Raji (cell line): ENCODE data around the gene MBD3L2.
A peak's percentile ranks its signal among the peaks of the same experiment; 100 is the strongest.

ENCODE experiments used
- POLR2A ChIP-seq: IDR thresholded peaks from 2 replicates; pipeline ENCODE4 v1.6.1; 2011; ENCODE audit warnings: low read depth, low read length, control low read depth; ENCODE audit not compliant: insufficient read depth

Gene MBD3L2

DNA sequence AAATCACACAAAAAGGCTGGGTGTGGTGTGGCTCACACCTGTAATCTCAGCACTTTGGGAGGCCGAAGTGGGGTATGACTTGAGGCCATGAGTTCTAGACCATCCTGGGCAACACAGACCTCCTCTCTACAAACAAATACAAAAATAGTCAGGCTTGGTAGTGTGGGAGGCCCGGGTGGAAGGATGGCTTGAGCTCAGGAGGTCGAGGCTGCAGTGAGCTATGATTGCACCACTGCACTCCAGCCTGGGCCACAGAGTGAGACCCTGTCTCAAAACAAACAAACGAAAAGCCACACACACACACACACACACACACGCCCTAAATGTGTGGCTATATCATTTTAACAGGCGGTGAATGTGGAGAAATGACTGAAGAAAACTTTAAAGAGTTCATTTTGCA is 19.5 kb downstream of the MBD3L2 start:
- no peak for TF ChIP-seq POLR2A

DNA sequence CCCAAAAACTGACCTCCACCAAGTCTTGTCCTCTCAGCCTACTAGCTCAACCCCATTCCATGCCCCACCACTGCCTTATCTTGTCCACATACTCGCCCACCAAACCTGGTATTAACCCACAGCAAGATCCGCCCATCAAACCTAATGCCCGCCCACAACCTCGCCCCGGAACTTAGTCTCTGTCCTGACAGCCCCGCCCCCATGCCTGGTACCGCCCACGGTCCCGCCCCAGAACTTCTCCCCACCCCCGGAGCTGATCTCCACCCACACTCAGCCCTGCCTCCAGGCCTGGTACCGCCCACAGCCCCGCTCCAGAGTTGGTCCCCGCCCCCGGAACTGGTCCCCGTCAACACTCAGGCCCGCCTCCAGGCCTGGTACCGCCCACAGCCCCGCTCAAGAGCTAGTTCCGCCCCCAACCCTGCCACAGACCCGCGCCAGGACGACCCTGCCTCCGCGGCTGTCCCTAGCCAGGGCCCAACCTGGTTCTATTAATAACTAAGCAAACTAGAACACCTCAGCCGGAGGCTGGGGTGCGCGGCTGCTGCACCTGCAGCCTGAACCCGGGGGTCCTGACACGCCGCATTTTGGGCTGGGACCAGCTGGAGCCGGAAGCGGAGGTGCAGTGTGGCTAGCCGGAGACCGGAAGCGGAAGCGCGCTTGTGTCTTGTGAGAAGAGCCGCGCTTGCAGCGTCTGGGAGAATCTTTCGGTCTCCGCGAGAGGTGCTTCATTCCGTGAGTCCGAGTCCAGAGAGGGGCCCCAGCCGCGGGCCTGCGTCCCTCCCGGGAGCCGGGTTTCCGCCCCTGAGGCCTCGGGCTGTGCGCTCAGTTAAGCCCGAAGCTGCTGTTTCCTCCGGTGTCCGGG is 20.2 kb downstream of the MBD3L2 start, which contains the start of gene ZNF557:
ZNF557 (plus strand) TSS at position 662 of the 862 bp plus-strand sequence. CDS start 5,372 bp downstream, outside the sequence.
- TF ChIP-seq POLR2A: peak; percentile 86

DNA sequence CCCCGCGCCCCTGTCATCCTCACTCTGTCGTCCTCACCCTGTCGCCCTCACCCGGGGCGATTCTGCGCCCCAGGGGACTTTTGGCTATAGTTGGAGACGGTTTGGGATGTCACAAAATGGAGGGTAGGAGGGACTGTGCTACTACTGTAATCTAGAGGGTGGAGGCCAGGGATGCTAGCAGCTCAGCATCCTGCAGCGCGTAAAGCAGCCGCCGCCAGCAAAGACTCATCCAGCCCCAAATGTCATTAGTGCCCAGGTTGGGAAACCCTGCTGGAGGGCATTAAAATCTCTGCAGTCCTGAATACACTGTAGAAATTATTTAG is 20.7 kb downstream of the MBD3L2 start:
- TF ChIP-seq POLR2A: no peak

DNA sequence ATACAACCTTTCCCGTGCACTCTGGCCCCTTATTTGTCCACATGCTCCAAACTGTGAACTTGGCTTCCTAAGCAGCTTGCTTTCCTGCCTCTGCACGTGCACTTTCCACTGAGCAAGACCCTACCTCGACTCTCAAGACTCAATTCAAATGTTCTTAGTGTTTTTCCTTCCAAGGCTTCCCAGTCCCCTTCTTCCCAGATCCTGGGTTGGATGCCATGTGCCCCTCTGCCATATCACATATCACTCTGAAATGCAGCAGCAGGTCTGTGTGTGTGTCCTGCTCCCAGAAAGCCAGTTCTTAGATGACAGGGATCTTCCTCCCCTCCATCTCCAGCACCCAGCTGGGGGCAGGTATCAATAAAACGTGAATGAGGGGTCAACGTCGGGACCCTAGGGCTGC is 23.4 kb downstream of the MBD3L2 start:
- no peak for TF ChIP-seq POLR2A

DNA sequence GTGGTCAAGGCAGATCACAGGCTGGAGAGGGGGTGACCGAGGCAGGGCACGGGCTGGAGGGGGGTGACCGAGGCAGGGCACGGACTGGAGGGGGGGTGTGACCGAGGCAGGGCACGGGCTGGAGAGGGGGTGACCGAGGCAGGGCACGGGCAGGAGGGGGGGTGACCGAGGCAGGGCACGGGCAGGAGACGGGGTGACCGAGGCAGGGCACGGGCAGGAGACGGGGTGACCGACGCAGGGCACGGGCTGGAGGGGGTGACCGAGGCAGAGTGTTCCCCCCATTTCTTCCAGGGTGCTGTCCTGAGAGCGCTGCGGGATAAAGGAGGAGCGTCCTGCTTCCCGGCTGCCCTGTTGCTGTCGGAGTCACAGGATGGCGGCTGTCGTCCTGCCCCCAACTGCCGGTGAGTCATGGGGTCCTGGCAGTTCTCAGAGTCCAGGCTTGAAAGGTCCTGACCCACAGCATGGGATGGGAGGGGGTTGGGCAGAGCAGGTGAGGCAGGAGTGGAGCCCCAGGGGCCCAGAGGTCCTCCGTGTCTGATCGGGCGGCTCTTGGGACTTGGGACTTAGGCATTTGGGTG is 25.7 kb downstream of the MBD3L2 start:
- TF ChIP-seq POLR2A: no peak

DNA sequence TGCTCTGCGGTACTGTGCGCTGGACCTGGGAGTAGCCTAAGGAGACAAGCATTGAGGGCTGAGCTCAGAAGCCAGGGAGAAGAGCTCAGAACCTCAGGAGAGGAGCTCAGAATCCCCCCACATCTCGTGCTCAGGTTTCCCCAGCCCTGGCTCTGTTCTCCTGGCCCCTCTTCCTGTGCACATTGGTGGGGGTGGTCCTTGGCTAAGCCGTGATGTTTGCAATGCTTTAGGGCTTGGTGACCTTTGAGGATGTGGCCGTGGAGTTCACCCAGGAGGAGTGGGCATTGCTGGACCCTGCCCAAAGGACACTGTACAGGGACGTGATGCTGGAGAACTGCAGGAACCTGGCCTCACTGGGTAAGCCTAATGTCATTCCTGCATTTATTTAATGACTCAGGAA is 27.0 kb downstream of the MBD3L2 start:
- TF ChIP-seq POLR2A: no peak

DNA sequence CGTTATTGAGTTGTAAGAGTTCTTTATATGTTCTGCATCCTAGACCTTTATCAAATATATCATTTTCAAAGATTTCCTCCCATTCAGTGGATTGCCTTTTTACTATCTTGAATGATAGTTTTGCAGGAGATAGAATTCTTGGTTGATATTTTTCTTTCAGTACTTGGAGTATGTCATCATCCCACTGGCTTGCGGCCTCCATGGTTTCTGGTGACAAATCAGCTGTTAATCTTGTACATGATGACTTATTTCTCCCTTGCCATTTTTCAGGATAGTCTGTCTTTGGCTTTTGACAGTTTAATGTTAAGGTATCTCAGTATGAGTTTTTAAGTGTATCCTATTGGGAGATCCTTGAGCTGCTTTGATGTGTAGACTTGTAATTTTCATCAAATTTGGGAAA is 28.9 kb downstream of the MBD3L2 start:
- no peak for TF ChIP-seq POLR2A

DNA sequence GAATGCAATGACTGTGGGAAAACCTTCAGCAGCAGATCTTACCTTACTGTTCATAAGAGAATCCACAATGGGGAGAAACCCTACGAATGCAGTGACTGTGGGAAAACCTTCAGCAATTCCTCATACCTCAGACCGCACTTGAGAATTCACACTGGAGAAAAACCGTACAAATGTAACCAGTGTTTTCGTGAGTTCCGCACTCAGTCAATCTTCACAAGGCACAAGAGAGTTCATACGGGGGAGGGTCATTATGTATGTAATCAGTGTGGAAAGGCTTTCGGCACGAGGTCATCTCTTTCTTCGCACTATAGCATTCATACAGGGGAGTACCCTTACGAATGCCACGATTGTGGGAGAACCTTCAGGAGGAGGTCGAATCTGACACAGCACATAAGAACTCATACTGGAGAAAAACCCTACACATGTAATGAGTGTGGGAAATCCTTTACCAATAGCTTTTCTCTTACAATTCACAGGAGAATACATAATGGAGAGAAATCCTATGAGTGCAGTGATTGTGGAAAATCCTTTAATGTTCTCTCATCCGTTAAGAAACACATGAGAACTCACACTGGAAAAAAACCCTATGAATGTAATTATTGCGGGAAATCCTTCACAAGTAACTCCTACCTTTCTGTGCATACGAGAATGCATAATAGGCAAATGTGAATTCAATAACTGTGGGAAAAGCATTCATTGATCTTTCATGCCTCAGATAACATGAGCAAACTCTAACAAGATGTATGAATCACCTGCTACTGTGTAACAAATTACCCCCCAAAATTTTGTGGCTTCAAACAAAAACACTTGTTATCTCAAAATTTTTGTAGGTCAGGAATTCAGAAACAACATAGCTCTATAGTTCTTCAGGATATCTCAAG is 34.2 kb downstream of the MBD3L2 start:
- no peak for TF ChIP-seq POLR2A

DNA sequence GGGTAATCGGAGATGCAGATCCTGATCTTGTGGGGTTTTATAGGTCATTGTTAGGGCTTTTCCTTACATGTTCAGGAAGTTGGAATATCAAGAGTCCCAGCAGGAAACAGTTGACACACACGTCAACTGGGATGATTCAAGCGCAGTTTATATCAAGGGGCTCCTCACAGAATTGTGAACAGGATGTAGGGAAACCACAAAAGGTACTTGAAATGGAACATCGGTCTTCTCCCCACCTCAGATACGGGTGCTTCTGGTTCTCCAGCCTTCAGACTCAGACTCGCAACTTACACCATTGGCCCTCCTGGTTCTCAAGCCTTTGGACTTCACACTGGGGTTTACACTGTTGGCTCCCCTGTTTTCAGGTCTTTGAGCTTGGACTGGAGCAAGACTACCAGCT is 39.9 kb downstream of the MBD3L2 start:
- no peak for TF ChIP-seq POLR2A

DNA sequence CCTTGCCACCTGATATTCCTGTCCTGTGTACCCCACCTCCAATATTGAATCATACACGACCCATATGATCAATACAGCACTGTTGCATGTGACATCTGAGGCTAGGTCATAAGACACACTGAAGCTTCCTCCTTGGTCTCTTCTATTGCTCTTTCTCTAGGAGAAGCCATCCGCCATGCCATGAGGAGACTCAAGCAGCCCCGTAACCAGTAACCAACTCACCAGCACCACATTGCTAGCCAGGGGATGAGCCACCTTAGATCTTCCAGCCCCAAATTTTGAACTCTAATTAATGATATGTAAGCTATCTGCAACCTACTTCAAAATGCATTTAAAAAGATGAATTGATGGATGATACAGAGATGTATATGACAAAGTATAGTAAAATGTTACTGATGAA is 49.0 kb downstream of the MBD3L2 start:
- TF ChIP-seq POLR2A: no peak

DNA sequence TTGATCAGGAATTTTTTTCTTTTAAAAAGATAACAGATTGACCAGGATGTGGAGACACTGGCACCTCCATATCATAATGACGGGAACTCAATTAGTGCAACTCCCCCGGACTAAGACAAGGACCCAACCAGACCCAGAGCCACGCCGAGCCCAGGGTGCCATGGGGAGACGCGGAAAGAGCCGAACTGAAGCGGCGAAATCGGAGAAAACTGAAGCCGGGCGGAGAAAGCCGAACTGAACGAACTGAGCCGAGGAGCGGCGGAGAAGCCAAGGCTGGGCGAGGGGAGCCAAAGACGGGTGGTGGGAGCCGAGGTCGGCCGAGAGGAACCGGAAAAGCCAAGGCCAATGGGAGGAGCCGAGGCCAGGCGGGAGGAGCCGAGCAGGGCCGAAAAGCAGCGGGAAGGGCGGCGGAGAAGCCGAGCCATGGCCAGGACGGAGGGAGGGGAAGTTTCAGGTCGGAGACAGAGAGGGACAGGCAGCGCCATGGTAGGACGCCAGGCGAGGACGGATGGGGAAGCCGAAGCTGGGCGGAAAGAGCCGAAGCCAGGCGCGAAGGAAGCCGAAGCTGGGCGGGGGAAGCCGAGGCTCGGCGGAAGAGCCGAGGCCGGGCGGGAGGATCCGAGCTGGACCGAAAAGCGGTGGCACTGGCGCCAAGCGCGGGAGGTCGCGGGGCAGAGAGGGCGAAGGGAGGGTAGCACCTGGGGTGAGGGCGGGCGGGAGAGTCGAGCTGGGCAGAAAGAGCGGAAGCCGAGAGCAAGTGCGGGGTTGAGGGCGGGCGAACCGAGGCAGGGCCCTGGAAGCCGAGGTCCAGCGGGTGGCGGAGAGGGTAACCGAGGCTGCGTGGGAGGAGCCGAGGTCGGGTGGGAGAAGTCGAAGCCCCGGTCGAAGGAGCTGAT is 49.8 kb downstream of the MBD3L2 start:
- peak; percentile 89 for TF ChIP-seq POLR2A

DNA sequence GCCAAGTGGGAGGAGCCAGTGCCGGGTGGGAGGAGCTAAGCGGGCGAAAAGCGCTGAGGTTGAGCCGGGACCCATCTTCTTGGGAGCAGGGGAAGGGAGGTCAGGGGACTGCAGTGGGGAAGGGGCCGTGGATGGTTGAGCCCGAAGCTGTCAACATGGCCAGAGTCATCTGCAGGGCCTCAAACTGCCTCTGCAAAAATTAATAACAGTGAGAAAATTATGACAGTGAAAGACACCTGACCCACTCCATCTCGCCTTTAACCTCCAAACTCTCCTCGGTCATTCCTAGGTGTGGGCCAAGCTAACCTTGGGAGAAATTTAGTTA is 50.4 kb downstream of the MBD3L2 start:
- TF ChIP-seq POLR2A: no peak
